SH-SY5Y (cell line): Measurements from ENCODE around the gene S100PBP.

Experiments
- GATA2 ChIP-seq: IDR thresholded peaks from 2 replicates; pipeline ENCODE4 v1.6.1; 2011; ENCODE audit warnings: mild to moderate bottlenecking, low read depth, low read length
- GATA3 ChIP-seq: IDR thresholded peaks from 2 replicates; pipeline ENCODE4 v1.6.1; 2011; ENCODE audit warnings: low read depth, mild to moderate bottlenecking, low read length, moderate library complexity

DNA sequence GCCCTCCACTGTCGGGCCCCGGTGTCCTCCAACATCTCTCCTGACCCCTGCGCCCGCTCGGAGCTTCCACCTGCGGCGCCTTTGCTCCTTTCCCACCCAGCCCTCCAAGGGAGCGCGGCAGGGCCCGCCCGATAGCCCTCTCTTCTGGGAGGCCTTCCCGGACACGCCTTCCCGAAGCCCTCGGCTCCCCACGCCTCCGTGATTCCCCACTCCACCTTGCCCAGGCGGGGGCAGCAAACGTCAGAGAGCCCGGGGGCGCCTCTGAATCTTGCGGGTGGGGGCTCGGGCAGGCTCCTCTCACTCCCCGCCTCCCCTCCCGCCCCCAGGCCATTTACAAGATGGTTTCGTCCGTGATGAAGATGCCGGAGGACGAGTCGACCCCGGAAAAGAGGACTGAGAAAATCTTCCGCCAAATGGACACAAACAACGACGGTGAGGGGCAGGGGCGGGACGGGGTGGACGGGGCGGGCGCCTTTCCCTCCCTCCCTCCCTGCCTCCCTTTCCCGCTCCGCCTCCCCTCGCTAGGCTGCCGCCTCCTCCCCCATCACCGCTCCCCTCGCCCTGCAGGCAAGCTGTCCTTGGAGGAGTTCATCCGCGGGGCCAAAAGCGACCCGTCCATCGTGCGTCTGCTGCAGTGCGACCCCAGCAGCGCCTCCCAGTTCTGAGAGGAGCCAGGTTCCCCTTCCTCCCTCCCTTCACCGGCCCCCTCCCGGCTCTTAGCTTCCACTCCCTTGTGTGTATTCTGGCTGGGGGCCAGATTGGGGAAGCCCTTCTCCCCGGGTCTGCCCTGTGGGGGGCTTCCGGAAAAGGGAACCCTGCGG lies 76.0 kb downstream of the S100PBP start:
- TF ChIP-seq GATA2 (no peak), GATA3 (no peak)
